HG02938 (cell line): Measurements from ENCODE around the gene GOLGA3.
A peak's percentile ranks its signal among the peaks of the same experiment; 100 is the strongest.
"Not testable (repeated sequence)": the region's sequence is repeated elsewhere in the genome, so short reads cannot be mapped to it uniquely, and the experiment has no call there.

ENCODE experiments used
- ATAC-seq: cut with Tn5 transposase; IDR thresholded peaks from one replicate; pipeline ENCODE4 v1.9.1; 2021; ENCODE audit warnings: mild to moderate bottlenecking, moderate library complexity; ENCODE audit not compliant: unreplicated experiment

GOLGA3 gene

GRCh38 chr12:132783917-132784531 is 44.6 kb downstream of the GOLGA3 start:
- no peak for ATAC-seq

DNA sequence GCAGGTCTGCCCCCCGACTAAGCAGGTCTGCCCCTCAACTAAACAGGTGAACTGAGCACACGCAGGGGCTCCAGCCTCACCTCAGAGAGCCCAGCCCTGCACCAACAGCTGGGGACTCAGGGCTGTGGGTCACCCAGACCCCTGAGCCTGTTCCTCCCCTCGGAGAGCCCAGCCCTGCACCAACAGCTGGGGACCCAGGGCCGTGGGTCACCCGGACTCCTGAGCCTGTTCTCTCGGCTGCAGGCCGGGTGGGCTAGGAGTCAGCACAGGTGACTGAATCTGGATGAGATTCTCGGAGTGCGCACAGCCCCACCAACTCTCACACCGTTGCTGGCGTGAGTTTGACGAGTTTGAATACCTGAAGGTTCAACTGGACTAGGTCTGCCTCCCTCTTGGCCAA is 46.7 kb downstream of the GOLGA3 start:
- no peak for ATAC-seq

- ATAC-seq = no peak
These were observed 48.8 kb downstream of the GOLGA3 start for GRCh38 chr12:132779781-132780353.

- no peak for ATAC-seq
These were observed 51.1 kb downstream of the GOLGA3 start for GRCh38 chr12:132777614-132778013.

DNA sequence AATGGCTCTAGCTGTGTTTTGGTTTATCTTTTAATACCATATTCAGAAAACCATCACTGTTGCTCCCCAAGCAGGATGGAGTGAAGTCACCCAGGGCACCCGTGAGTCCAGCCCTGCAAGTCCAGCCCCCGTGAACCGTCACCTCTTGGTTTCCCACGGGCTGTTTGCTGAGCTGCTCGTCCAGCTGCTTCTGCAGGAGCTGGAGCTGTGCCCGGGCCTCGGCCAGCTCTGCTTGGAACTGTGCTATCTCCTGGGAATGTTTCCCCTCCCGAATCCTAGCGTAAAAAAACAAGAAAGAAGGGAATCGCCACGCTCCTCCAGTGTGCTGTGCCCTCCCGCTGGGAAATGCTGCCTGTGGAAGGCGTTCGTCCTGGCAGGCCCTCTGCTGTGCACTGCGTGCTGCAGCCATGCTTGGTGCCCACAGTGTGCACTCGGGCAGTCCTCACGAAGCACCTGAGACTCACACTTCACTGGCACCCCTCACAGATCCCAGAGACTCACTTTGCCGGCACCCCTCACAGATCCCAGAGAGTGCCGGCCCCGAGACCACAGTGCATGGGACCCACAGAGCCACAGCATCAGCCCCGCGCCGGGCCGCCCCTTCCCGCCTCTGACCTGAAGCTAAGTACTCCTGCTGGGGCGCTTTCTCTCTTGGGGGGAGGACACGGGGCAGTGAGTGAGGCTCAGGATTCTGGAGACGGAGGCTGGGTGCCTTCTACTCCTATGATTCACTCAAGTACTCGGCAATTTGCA is 51.7 kb downstream of the GOLGA3 start:
- no peak for ATAC-seq

DNA sequence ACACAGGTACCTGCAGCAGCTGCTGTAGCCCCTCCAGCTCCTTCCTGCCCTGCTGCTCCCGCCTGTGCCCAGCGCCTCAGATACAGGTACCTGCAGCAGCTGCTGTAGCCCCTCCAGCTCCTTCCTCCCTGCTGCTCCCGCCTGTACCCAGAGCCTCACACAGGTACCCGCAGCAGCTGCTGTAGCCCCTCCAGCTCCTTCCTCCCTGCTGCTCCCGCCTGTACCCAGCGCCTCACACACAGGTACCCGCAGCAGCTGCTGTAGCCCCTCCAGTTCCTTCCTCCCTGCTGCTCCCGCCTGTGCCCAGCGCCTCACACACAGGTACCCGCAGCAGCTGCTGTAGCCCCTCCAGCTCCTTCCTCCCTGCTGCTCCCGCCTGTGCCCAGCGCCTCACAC is 52.4 kb downstream of the GOLGA3 start:
- ATAC-seq = not testable (repeated sequence)

GRCh38 chr12:132775502-132776229 is 53.0 kb downstream of the GOLGA3 start:
- no peak for ATAC-seq

DNA sequence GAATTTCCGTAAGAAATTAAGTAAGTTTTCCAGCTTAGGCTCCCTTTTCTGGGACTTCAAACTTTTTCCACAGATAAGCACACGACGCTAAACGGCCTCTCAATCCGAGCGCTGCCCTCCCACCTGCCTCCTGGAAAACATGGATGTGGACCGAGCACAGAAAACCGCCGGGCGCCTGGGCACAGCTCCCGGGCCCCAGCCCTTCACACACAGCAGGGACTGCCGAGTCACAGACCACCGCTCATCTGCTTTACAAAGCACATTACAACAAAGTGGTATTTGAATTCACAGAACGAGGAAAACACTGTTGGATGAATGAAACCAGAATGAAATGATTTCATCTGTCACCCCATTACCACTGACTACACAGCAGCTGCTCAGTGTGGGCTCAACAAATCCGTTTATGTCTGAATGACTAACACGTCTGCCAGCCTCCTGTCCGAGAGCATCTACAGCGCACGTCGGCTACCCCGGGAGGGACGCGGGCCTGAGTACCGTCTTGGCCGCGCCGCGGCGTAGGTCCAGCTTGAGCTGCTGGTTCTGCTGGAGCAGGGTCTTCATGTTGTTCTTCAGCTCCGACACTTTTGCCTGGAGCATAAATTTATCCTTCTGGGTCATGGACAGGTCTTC is 53.9 kb downstream of the GOLGA3 start:
- no peak for ATAC-seq

- no peak for ATAC-seq
These were observed 54.5 kb downstream of the GOLGA3 start for GRCh38 chr12:132774159-132774558.

- ATAC-seq = no peak
These were observed 55.4 kb downstream of the GOLGA3 start for GRCh38 chr12:132773077-132773955.

DNA sequence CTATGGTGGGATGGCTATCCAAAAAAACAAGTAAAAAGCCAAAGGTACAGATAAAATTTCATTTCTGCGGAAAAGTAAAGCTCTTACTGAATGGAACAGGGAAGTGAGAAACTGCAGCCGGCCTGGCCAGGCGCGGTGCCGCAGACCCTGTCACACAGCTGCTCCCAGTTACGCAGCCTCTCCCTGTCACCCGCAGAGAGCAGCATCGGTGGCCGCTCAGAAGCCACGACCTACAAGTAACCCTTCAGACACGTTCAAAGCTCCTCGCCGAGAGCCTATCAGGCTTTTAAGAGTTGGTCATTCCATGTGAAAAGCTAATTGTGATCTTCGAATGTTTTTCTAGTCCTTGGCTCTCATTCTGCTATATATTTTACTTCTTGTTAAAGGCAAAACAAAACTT is 56.1 kb downstream of the GOLGA3 start:
- ATAC-seq = no peak

DNA sequence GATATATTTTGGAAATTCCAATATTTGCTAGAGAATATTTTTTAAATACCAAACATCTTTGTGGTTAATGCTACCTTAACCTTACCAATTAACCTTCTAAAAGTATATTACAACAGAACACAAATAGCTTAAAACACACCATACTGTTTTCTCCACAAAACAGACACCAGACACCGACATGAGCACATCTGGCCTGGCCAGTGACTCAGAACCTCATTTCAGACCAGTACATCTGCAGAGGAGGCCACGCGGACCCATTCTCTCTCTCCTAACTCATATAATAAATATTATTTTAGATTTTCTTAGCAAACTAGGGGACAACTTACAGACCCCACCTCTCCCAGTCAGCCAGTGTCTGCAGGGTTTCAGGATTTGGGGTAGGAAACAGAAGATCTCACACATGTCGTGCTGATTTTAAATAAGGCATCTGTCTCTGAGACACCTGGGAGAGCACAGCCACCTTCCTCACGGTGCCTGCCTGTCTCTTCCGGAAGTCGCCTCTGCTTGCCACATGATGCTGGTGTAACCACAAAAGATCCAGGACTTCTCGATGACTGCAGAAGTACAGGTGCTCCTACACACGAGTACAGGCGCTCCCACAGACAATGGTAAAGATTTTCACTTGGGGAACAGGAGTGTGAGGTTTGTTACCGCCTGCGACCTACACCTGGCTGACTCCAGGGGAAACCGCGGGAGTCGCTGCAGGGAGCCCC is 57.4 kb downstream of the GOLGA3 start:
- ATAC-seq = no peak

GRCh38 chr12:132766380-132767085 is 62.1 kb downstream of the GOLGA3 start:
- no peak for ATAC-seq

DNA sequence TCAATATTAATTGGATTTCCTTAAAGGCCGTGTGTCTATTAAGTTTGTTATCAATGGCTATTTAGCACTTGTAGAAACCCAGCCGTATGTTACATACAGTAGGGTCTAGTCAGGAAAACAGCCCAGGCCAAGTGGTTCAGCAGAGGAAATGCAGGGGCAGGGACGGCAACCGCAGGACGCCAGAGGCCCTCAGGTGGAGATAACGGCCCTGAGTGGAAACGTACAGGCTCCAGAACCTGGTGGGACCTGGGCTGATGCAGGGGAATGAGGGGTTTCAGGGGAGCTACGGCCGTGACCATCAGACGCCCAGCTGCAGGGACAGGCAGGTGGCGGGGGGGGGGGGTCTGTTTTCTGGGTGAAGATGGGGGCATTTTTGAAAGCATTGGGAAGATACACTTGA is 63.3 kb downstream of the GOLGA3 start:
- no peak for ATAC-seq

GRCh38 chr12:132764231-132764630 is 64.4 kb downstream of the GOLGA3 start:
- ATAC-seq = no peak

DNA sequence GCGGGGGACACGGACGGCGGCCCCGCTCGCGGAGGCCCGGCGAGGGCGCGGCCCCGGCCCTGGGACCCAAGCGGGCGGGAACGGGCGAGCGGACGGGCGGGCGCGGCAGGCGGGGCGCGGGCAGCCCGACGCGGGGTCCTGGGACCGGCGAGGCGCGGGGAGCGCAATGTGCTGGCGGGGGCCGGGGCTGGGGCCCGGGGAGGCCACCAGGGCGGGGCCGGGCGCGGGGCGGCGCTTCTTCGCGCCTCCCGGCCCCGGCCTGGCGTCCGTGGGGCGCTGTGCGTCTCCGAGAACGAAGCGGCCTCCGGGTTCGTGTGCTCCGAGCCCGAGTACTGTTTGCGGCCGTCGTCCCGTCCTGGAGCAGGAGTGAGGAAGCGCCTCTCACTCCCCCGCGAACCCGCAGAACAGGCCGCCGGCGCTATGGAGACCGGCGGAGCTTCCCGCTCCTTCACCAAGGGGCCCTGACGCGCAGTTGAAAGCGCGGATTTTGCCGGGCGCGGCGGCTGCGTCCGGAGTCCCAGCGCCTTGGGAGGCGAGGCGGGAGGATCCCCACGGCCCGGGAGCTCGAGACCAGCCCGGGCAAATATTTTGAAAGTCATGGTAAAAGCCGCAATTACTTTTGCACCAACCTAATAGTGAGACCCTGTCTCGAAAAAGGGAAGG is 66.6 kb downstream of the GOLGA3 start:
- peak; percentile 68 for ATAC-seq

- peak; percentile 25 for ATAC-seq
These were observed 67.4 kb downstream of the GOLGA3 start, which contains the start of gene ANKLE2 for GRCh38 chr12:132761032-132761920. TSS of gene ANKLE2 (minus strand) at chr12:132761832. CDS start at chr12:132761798, 34 bp downstream.
